ENCODE measurements around the gene TOP2A. TPM values are rescaled to one million over a fixed set of nuclear protein-coding genes. Genes with fewer than 3 reads are reported as not detected.

TOP2A gene
- total and polyA plus RNA-seq, 11 donors: 0.11 to 28.9 (median 1.2) TPM

GRCh38 chr17:40451420-40451819 lies 33.7 kb upstream of the TOP2A start:
- H3K27me3 ChIP-seq: no peaks in the 10 kb centered on the region
- 1 to 21% (median 8%) methylated on average over 6 of the region's 6 CpGs for WGBS, 4 donors
- no peaks in the 10 kb centered on the region for H3K9me3 ChIP-seq
- DNase-seq (peak; percentile 82 to 92 (median 85)), ATAC-seq (peak; percentile 71 to 77 (median 74))
- TF ChIP-seq CTCF (IDR thresholded peaks at IDR 0.05) (no peak), POLR2A (IDR thresholded peaks at IDR 0.05) (no peak)
- H3K4me3 ChIP-seq: no peak overlapping the region
- intact Hi-C loops (cut with DNase I): no loop called here
- H3K36me3 ChIP-seq: peaks cover 0 to 47% (median 37%) of the 10 kb centered on the region in 9 donors
- peaks cover 15 to 91% (median 64%) of the 10 kb centered on the region in 12 donors for H3K4me1 ChIP-seq
- H3K27ac ChIP-seq: peak overlapping the region; percentile 19 to 97 (median 70)

GRCh38 chr17:40450175-40450574 lies 32.5 kb upstream of the TOP2A start:
- no peak for TF ChIP-seq POLR2A (IDR thresholded peaks at IDR 0.05)
- peak; percentile 28 to 61 (median 49) for TF ChIP-seq CTCF (IDR thresholded peaks at IDR 0.05)
- Histone ChIP-seq H3K36me3 (peaks cover 0 to 35% (median 25%) of the 10 kb centered on the region in 9 donors), H3K9me3 (no peaks in the 10 kb centered on the region), H3K27me3 (no peaks in the 10 kb centered on the region), H3K4me3 (peak overlapping the region in 1 of 12 donors; percentile 5), H3K27ac (peak overlapping the region in 10 of 12 donors; percentile 9 to 98 (median 72)), H3K4me1 (peaks cover 15 to 87% (median 71%) of the 10 kb centered on the region in 12 donors)
- intact Hi-C loops (cut with DNase I): no loop called here
- ATAC-seq (no peak), DNase-seq (peak in 1 of 5 donors; percentile 42)
- WGBS, 4 donors: 67 to 89% (median 78%) methylated on average over 3 of the region's 3 CpGs

- WGBS, 4 donors: 47 to 59% (median 53%) methylated on average over 6 to 7 of the region's 7 CpGs
- intact Hi-C loops (cut with DNase I): no loop called here
- Histone ChIP-seq H3K4me1 (peaks cover 15 to 90% (median 74%) of the 10 kb centered on the region in 12 donors), H3K27ac (peak overlapping the region; percentile 56 to 98 (median 92)), H3K36me3 (peaks cover 0 to 21% (median 11%) of the 10 kb centered on the region in 9 donors), H3K27me3 (no peaks in the 10 kb centered on the region), H3K4me3 (peak overlapping the region in 8 of 12 donors; percentile 73 to 92 (median 75)), H3K9me3 (no peaks in the 10 kb centered on the region)
- DNase-seq (no peak), ATAC-seq (no peak)
- no peak for TF ChIP-seq POLR2A (IDR thresholded peaks at IDR 0.05)
- TF ChIP-seq CTCF (IDR thresholded peaks at IDR 0.05): no peak
These were observed 31.1 kb upstream of the TOP2A start for GRCh38 chr17:40448639-40449261.

GRCh38 chr17:40448213-40448638 lies 30.5 kb upstream of the TOP2A start:
- intact Hi-C loops (cut with DNase I): no loop called here
- 27 to 56% (median 42%) methylated on average over 6 to 8 of the region's 8 CpGs for WGBS, 4 donors
- Histone ChIP-seq H3K4me1 (peaks cover 15 to 85% (median 72%) of the 10 kb centered on the region in 12 donors), H3K36me3 (peaks cover 0 to 15% (median 6%) of the 10 kb centered on the region in 9 donors), H3K4me3 (peak overlapping the region in 10 of 12 donors; percentile 23 to 92 (median 75)), H3K27me3 (no peaks in the 10 kb centered on the region), H3K9me3 (no peaks in the 10 kb centered on the region), H3K27ac (peak overlapping the region; percentile 56 to 98 (median 92))
- DNase-seq (peak; percentile 52 to 68 (median 56)), ATAC-seq (no peak)
- TF ChIP-seq CTCF (IDR thresholded peaks at IDR 0.05): no peak
- no peak for TF ChIP-seq POLR2A (IDR thresholded peaks at IDR 0.05)
